ENCODE measurements around the gene NPAS2. TPM values are rescaled to one million over a fixed set of nuclear protein-coding genes. Genes with fewer than 3 reads are reported as not detected.

Gene NPAS2
- total RNA-seq, 2 donors from 2014 or later: 1.1 to 1.6 TPM

DNA sequence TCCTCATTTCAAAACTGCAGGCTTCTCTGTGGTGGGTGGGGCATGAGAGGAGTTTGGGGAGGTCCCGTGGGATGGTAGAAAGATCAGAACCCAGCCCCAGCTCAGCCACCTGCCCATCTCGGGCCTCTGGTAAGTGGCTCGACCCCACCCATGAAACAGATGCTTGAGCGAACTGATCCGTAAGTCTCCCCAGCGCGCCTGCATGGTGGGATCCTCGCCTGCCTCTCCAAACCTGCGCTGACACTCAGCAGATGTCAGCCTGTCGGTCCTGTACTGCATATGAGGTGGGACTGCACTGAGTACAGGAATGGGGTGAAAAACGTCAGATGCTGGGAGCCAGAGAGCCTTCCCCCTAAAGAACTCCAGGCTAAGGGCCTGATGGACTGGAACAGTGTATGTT, 166.2 kb downstream of the NPAS2 start:
- peaks cover 1% of the 10 kb centered on the region for H3K27me3 Mint-ChIP-seq (ENCODE audit: insufficient read depth)
- WGBS, 2 experiments (ENCODE audit: insufficient coverage in 1 of 2, insufficient read length in 1 of 2): 89 to 95% methylated on average over 8 to 11 of the region's 11 CpGs

DNA sequence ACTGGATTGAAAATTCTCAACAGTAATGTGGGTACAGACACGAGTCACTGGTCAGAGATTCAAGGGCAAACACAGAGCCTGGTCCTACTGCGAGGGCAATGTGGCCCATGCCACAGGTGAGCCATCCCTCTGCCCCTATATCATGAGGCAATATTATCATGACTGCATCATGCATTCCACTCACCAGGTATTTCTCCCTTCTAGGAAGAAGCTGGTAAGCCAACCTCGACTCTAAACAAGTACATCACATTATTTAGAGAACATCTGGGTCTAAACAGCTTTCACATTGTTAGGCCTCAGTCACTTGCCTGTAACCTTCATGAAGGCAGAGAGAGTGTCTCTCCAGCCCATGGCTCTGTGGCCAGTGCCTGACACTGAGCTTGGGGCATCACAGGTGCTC, 167.6 kb downstream of the NPAS2 start:
- peaks cover 1% of the 10 kb centered on the region for H3K27me3 Mint-ChIP-seq (ENCODE audit: insufficient read depth)
- no peaks in the 10 kb centered on the region for H3K4me1 ChIP-seq (ENCODE audit: control insufficient read depth, insufficient read depth, low read length)
- H3K9me3 ChIP-seq (ENCODE audit: control insufficient read depth, low read length): no peaks in the 10 kb centered on the region
- no peak for DNase-seq
- no peak overlapping the region for H3K4me3 ChIP-seq (ENCODE audit: low read length)
- H3K36me3 Mint-ChIP-seq (ENCODE audit: low read depth): no peaks in the 10 kb centered on the region
- no peak overlapping the region for H3K27ac Mint-ChIP-seq
- no peaks in the 10 kb centered on the region for H3K36me3 ChIP-seq (ENCODE audit: control insufficient read depth, insufficient read depth, low read length)
- H3K27me3 ChIP-seq (ENCODE audit: control insufficient read depth, insufficient read depth, low read length, poor library complexity, severe bottlenecking): no peaks in the 10 kb centered on the region
- 87 to 89% methylated on average over 3 of the region's 3 CpGs for WGBS, 2 experiments (ENCODE audit: insufficient coverage in 1 of 2, insufficient read length in 1 of 2)
- H3K9ac ChIP-seq (ENCODE audit: extremely low read depth, low read length, poor library complexity, severe bottlenecking): no peak overlapping the region
- no peak overlapping the region for H3K4me3 Mint-ChIP-seq
- TF ChIP-seq, protein P1, sequence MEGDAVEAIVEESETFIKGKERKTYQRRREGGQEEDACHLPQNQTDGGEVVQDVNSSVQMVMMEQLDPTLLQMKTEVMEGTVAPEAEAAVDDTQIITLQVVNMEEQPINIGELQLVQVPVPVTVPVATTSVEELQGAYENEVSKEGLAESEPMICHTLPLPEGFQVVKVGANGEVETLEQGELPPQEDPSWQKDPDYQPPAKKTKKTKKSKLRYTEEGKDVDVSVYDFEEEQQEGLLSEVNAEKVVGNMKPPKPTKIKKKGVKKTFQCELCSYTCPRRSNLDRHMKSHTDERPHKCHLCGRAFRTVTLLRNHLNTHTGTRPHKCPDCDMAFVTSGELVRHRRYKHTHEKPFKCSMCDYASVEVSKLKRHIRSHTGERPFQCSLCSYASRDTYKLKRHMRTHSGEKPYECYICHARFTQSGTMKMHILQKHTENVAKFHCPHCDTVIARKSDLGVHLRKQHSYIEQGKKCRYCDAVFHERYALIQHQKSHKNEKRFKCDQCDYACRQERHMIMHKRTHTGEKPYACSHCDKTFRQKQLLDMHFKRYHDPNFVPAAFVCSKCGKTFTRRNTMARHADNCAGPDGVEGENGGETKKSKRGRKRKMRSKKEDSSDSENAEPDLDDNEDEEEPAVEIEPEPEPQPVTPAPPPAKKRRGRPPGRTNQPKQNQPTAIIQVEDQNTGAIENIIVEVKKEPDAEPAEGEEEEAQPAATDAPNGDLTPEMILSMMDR (conservative IDR thresholded peaks at IDR 0.05): no peak
- no peaks in the 10 kb centered on the region for H3K4me1 Mint-ChIP-seq
- H3K9me3 Mint-ChIP-seq: no peaks in the 10 kb centered on the region
- H3K27ac ChIP-seq (ENCODE audit: low read depth, low read length): no peak overlapping the region

More for the DNA sequence above, 166.2 kb downstream of the NPAS2 start:
- no peaks in the 10 kb centered on the region for H3K27me3 ChIP-seq (ENCODE audit: control insufficient read depth, insufficient read depth, low read length, poor library complexity, severe bottlenecking)
- DNase-seq: no peak
- no peaks in the 10 kb centered on the region for H3K4me1 ChIP-seq (ENCODE audit: control insufficient read depth, insufficient read depth, low read length)
- no peak overlapping the region for H3K4me3 Mint-ChIP-seq
- H3K9ac ChIP-seq (ENCODE audit: extremely low read depth, low read length, poor library complexity, severe bottlenecking): no peak overlapping the region
- TF ChIP-seq, protein P1 (conservative IDR thresholded peaks at IDR 0.05): no peak
- no peak overlapping the region for H3K4me3 ChIP-seq (ENCODE audit: low read length)
- no peaks in the 10 kb centered on the region for H3K9me3 ChIP-seq (ENCODE audit: control insufficient read depth, low read length)
- no peaks in the 10 kb centered on the region for H3K36me3 ChIP-seq (ENCODE audit: control insufficient read depth, insufficient read depth, low read length)
- H3K36me3 Mint-ChIP-seq (ENCODE audit: low read depth): no peaks in the 10 kb centered on the region
- H3K27ac ChIP-seq (ENCODE audit: low read depth, low read length): no peak overlapping the region
- H3K9me3 Mint-ChIP-seq: no peaks in the 10 kb centered on the region
- no peaks in the 10 kb centered on the region for H3K4me1 Mint-ChIP-seq
- no peak overlapping the region for H3K27ac Mint-ChIP-seq

DNA sequence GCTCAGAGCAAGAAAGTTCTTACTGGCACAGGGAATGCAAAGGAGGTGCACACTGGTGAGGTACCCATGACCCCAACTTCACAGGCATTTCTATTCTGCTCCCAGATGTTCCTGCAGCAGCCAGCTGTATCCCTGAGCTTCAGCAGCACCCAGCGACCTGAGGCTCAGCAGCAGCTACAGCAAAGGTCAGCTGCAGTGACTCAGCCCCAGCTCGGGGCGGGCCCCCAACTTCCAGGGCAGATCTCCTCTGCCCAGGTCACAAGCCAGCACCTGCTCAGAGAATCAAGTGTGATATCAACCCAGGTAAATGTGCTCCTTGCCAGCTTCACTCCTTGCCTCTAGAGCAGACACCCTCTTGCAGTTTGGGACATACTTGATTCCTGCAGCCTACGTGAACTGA, 168.0 kb downstream of the NPAS2 start:
- H3K4me1 Mint-ChIP-seq: no peaks in the 10 kb centered on the region
- H3K36me3 ChIP-seq (ENCODE audit: control insufficient read depth, insufficient read depth, low read length): no peaks in the 10 kb centered on the region
- no peaks in the 10 kb centered on the region for H3K4me1 ChIP-seq (ENCODE audit: control insufficient read depth, insufficient read depth, low read length)
- no peak overlapping the region for H3K27ac Mint-ChIP-seq
- peaks cover 1% of the 10 kb centered on the region for H3K27me3 Mint-ChIP-seq (ENCODE audit: insufficient read depth)
- H3K4me3 Mint-ChIP-seq: no peak overlapping the region
- TF ChIP-seq, protein P1 (conservative IDR thresholded peaks at IDR 0.05): no peak
- no peak overlapping the region for H3K4me3 ChIP-seq (ENCODE audit: low read length)
- no peaks in the 10 kb centered on the region for H3K9me3 Mint-ChIP-seq
- no peak overlapping the region for H3K9ac ChIP-seq (ENCODE audit: extremely low read depth, low read length, poor library complexity, severe bottlenecking)
- no peaks in the 10 kb centered on the region for H3K36me3 Mint-ChIP-seq (ENCODE audit: low read depth)
- WGBS, 2 experiments (ENCODE audit: insufficient coverage in 1 of 2, insufficient read length in 1 of 2): 92 to 93% methylated on average over 4 of the region's 4 CpGs
- no peaks in the 10 kb centered on the region for H3K9me3 ChIP-seq (ENCODE audit: control insufficient read depth, low read length)
- no peaks in the 10 kb centered on the region for H3K27me3 ChIP-seq (ENCODE audit: control insufficient read depth, insufficient read depth, low read length, poor library complexity, severe bottlenecking)
- no peak for DNase-seq
- H3K27ac ChIP-seq (ENCODE audit: low read depth, low read length): no peak overlapping the region
